K562 (cell line): ENCODE measurements around the gene GRIK3. TPM values are rescaled to one million over a fixed set of nuclear protein-coding genes. Genes with fewer than 3 reads are reported as not detected.

Experiments used
- ATAC-seq: fragments of 200-7000 bp; cut with Tn5 transposase; 3 replicates; pipeline ENCODE4 v1.9.1; 2020; ENCODE audit warnings: moderate library complexity
- BruUV-seq: library from RNA; stranded (reverse); fragments of 400-500 nt; replicated peaks from 2 replicates; lab custom pipeline; 2021; lab: Mats Ljungman, UMichigan
- CTCF ChIA-PET: fragments of 300-600 bp; formaldehyde crosslinking; extraction: SDS; loops from one replicate; lab custom pipeline; 2021; ENCODE audit warnings: low intra/inter-chr PET ratio; lab: Yijun Ruan, JAX
- POLR2A ChIA-PET: fragments of 300-600, 350-650 bp; sonication (Branson Sonifier 250); formaldehyde crosslinking; extraction: SDS; loops from one replicate; lab custom pipeline; 2021; ENCODE audit warnings: antibody characterized with exemption, inconsistent platforms; lab: Yijun Ruan, JAX
- DNase-seq, 4 experiments: peaks; one replicate each; pipeline versions ENCODE4 v3.0.0 to v3.0.0-alpha.2; 2011 to 2018; ENCODE audit warnings: low spot score in 3 of 4, mixed read lengths in 3 of 4; ENCODE audit errors: extremely low read depth in 1 of 4
- FAIRE-seq: peaks from 2 replicates; lab custom pipeline; 2011; peaks lifted over from hg19 to GRCh38; lab: Jason Lieb, UNC
- H2AFZ ChIP-seq: 2 replicates; pipeline ENCODE4 v1.6.0; 2011; ENCODE audit warnings: low read depth, low read length, control low read depth, inconsistent platforms
- H3K27ac ChIP-seq: fragments of 200-600 bp; 3 replicates; pipeline ENCODE4 v1.8.0; 2011; ENCODE audit warnings: low read depth, mild to moderate bottlenecking, control low read depth, inconsistent platforms, low read length, moderate library complexity, mixed read lengths; ENCODE audit errors: extremely low read depth
- H3K27me3 ChIP-seq, 2 experiments: fragments of 300-600 bp in 1 of 2; 2 replicates in 1 of 2; 3 replicates in 1 of 2; pipeline versions ENCODE4 v1.6.0 to v1.8.0; 2011; ENCODE audit warnings: inconsistent platforms in 2 of 2, low read length in 2 of 2, mild to moderate bottlenecking in 1 of 2, mixed read lengths in 1 of 2, moderate library complexity in 1 of 2; ENCODE audit not compliant: control insufficient read depth in 2 of 2, insufficient read depth in 2 of 2
- H3K36me3 ChIP-seq: fragments of 300-600 bp; 3 replicates; pipeline ENCODE4 v1.8.0; 2011; ENCODE audit warnings: mild to moderate bottlenecking, low read length, inconsistent platforms; ENCODE audit not compliant: control insufficient read depth, insufficient read depth
- H3K4me1 ChIP-seq, 2 experiments: fragments of 200-600 bp in 1 of 2; replicated peaks in 1 of 2; 2 replicates in 1 of 2; 3 replicates in 1 of 2; pipeline versions ENCODE4 v1.5.1 to v1.8.0; 2011; ENCODE audit warnings: inconsistent platforms in 2 of 2, low read length in 2 of 2, mild to moderate bottlenecking in 1 of 2, mixed read lengths in 1 of 2, moderate library complexity in 1 of 2; ENCODE audit not compliant: control insufficient read depth in 2 of 2, insufficient read depth in 2 of 2
- H3K4me2 ChIP-seq: 2 replicates; pipeline ENCODE4 v1.6.1; 2011; ENCODE audit warnings: low read length, control low read depth, inconsistent platforms, mixed read lengths; ENCODE audit not compliant: insufficient read depth
- H3K4me3 ChIP-seq: fragments of 200-600 bp; sonication (generic), shearing (Covaris generic); 2 replicates; pipeline ENCODE4 v1.5.1; 2016; ENCODE audit warnings: control low read depth, inconsistent platforms
- H3K79me2 ChIP-seq: fragments of 200-600 bp; 3 replicates; pipeline ENCODE4 v1.8.0; 2011; ENCODE audit warnings: low read length, inconsistent platforms; ENCODE audit not compliant: control insufficient read depth, insufficient read depth
- H3K9ac ChIP-seq, 2 experiments: 2 replicates each; pipeline versions ENCODE4 v1.6.0 to v1.6.1; 2011; ENCODE audit warnings: low read depth in 2 of 2, low read length in 2 of 2, control low read depth in 1 of 2, inconsistent platforms in 1 of 2, mild to moderate bottlenecking in 1 of 2, mixed read lengths in 1 of 2; ENCODE audit not compliant: insufficient read depth in 1 of 2
- H3K9me1 ChIP-seq: one replicate; pipeline ENCODE4 v1.6.0; 2011; ENCODE audit warnings: inconsistent platforms, mild to moderate bottlenecking, low read length, moderate library complexity; ENCODE audit not compliant: control insufficient read depth, insufficient read depth
- H3K9me3 ChIP-seq: replicated peaks from 2 replicates; pipeline ENCODE4 v1.5.1; 2011; ENCODE audit warnings: low read depth, low read length, inconsistent platforms; ENCODE audit not compliant: control insufficient read depth, insufficient read depth
- H4K20me1 ChIP-seq: replicated peaks from 2 replicates; pipeline ENCODE4 v1.6.1; 2011; ENCODE audit warnings: low read length, inconsistent platforms, mixed read lengths; ENCODE audit not compliant: control insufficient read depth, insufficient read depth
- DACH1 ChIP-seq: fragments of 450-650 bp; IDR thresholded peaks from 2 replicates; pipeline ENCODE4 v1.6.1; 2018; ENCODE audit not compliant: partially characterized antibody
- ELK1 ChIP-seq: sonication (generic); formaldehyde crosslinking; IDR thresholded peaks from 2 replicates; pipeline ENCODE4 v1.8.1; 2022; ENCODE audit warnings: missing genetic modification reagents
- MCM3 ChIP-seq: fragments of 450-650 bp; IDR thresholded peaks from 2 replicates; pipeline ENCODE4 v1.6.1; 2016
- RBM34 ChIP-seq: fragments of 200-400 bp; formaldehyde crosslinking; IDR thresholded peaks from 2 replicates; pipeline ENCODE4 v1.6.1; 2018; ENCODE audit warnings: low read length, borderline replicate concordance; ENCODE audit not compliant: insufficient read depth
- RHOXF2B ChIP-seq: fragments of 250-450 bp; sonication (Bioruptor Pico); conservative IDR thresholded peaks from 2 replicates; pipeline ENCODE4 v1.5.1; 2021
- USF2 ChIP-seq: sonication (generic); formaldehyde crosslinking; IDR thresholded peaks from 2 replicates; pipeline ENCODE4 v1.5.0; 2020; ENCODE audit warnings: missing genetic modification reagents
- ZBTB49 ChIP-seq: sonication (generic); formaldehyde crosslinking; IDR thresholded peaks from 2 replicates; pipeline ENCODE4 v1.8.0; 2022; ENCODE audit warnings: missing genetic modification reagents, mild to moderate bottlenecking, borderline replicate concordance
- WGBS: fragments of 100-300 bp; shearing (Covaris generic); methylation state at CpG from one replicate; pipeline ENCODE4 v1.1.6; 2016; ENCODE audit warnings: low coverage, mixed read lengths; ENCODE audit not compliant: insufficient coverage; ENCODE audit errors: missing lambda C conversion rate; 5-methylcytosine and 5-hydroxymethylcytosine counted together
- in situ Hi-C: fragments of 300-500 bp; cut with MboI; formaldehyde crosslinking; loops from 4 replicates; pipeline ENCODE4 v1.15.0; 2018; ENCODE audit warnings: inconsistent platforms, mixed read lengths
- intact Hi-C: fragments of 100-400 bp; cut with micrococcal nuclease; formaldehyde crosslinking; loops from 2 replicates; pipeline ENCODE4 v1.14.2; 2022
- polyA plus RNA-seq, 8 experiments: library from polyadenylated mRNA; depleted of rRNA in 4 of 8; stranded (reverse) in 5 of 8; unstranded in 3 of 8; fragments of >200 nt; fragmentation: Nextera tagmentation in 2 of 8; fragmentation: Illumina TruSeq in 1 of 8; extraction: Ambion mirVana in 2 of 8; extraction: Trizol in 1 of 8; gene quantifications; 2 replicates each; pipeline versions ENCODE4 v1.2.1 to v1.2.3, GENCODE V29; 2011 to 2014; ENCODE audit warnings: inconsistent platforms in 1 of 8, missing spikeins in 1 of 8
- total RNA-seq, 7 experiments: library from RNA; depleted of rRNA in 6 of 7; stranded (reverse); fragments of >200 nt in 6 of 7; fragmentation: Illumina TruSeq in 2 of 7; extraction: Trizol in 2 of 7; gene quantifications; 2 replicates each; pipeline versions ENCODE4 v1.2.1 to v1.2.3, GENCODE V29; 2011 to 2021; ENCODE audit warnings: low replicate concordance in 1 of 7

GRIK3 gene
- total and polyA plus RNA-seq, 9 of the 15 experiments (the other 6 are each of a cell fraction or from before 2014, with no cell fraction given): not detected

- no peak for TF ChIP-seq MCM3
- TF ChIP-seq ZBTB49: no peak
- TF ChIP-seq USF2 (CRISPR knock-in tag): peak; percentile 48
- TF ChIP-seq DACH1: no peak
These were observed 106.5 kb downstream of the GRIK3 start (continued) for GRCh38 chr1:36927826-36928225.

GRCh38 chr1:36925251-36925650, 109.1 kb downstream of the GRIK3 start:
- Histone ChIP-seq H3K4me3 (no peak overlapping the region), H3K27ac (no peak overlapping the region), H3K27me3 (no peaks in the 10 kb centered on the region), H3K36me3 (no peaks in the 10 kb centered on the region), H3K4me2 (no peak overlapping the region), H4K20me1 (peaks cover 24% of the 10 kb centered on the region), H3K9ac (no peak overlapping the region), H2AFZ (no peak overlapping the region), H3K79me2 (no peaks in the 10 kb centered on the region), H3K4me1 (no peaks in the 10 kb centered on the region), H3K9me3 (no peaks in the 10 kb centered on the region), H3K9me1 (no peaks in the 10 kb centered on the region)
- POLR2A ChIA-PET: no interaction called here
- TF ChIP-seq RHOXF2B (no peak), RBM34 (no peak), ELK1 (CRISPR knock-in tag) (no peak)
- 3% methylated on average over 7 of the region's 7 CpGs for WGBS
- DNase-seq (no peak), FAIRE-seq (no peak), ATAC-seq (no peak)
- intact Hi-C loops: no loop called here
- CTCF ChIA-PET: no interaction called here
- in situ Hi-C loops: no loop called here
- BruUV-seq: no TSS peak
